ENCODE data around the gene CDK12. TPM values are rescaled to one million over a fixed set of nuclear protein-coding genes. Genes with fewer than 3 reads are reported as not detected.
"Not testable (repeated sequence)": the region's sequence is repeated elsewhere in the genome, so short reads cannot be mapped to it uniquely, and the experiment has no call there.

The CDK12 gene
- total RNA-seq (19.3 and 24.9 TPM in 2 replicates), polyA plus RNA-seq (19.4 and 22.2 TPM in 2 replicates), polyA minus RNA-seq (ENCODE audit: low replicate concordance) (49.8 and 68.2 TPM in 2 replicates)
- 17.2 and 20.2 TPM in 2 replicates for polyA plus RNA-seq (2012)

DNA sequence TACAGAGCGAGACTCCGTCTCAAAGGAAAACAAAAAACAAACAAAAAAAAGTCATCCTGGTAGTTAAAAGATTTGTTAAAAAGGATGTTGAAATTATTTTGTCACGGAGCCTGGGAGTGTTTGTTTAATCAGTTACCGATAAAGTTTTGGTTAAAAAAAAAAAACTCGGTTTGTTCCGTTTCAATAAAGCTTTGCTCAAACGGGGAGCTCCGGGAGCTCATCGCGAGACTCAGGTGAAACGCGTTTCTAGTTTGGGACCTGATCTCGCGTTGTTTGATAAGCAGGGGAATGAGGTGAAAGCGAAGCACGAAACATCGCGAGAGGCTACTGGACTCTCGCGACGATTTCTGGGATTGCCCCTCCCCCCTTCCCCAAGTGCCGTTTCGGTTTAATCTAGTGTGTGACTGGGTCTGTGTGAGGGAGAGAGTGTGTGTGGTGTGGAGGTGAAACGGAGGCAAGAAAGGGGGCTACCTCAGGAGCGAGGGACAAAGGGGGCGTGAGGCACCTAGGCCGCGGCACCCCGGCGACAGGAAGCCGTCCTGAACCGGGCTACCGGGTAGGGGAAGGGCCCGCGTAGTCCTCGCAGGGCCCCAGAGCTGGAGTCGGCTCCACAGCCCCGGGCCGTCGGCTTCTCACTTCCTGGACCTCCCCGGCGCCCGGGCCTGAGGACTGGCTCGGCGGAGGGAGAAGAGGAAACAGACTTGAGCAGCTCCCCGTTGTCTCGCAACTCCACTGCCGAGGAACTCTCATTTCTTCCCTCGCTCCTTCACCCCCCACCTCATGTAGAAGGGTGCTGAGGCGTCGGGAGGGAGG is at the start of gene CDK12:
Gene CDK12, plus strand, starts transcription at position 374 of the 813 bp plus-strand sequence. CDS start 586 bp downstream, outside the sequence.
- Histone ChIP-seq H3K27ac (ENCODE audit: insufficient read depth, low read length) (peak within 1 kb of the TSS; percentile 99), H3K79me2 (ENCODE audit: control insufficient read depth, insufficient read depth, low read length) (peaks cover 44% of the 10 kb centered on the region), H2AFZ (ENCODE audit: low read length) (peak within 1 kb of the TSS; percentile 75), H3K9me3 (ENCODE audit: control insufficient read depth, insufficient read depth, low read depth, low read length) (no peaks in the 10 kb centered on the region), H3K27me3 (ENCODE audit: control insufficient read depth, insufficient read depth, low read length) (no peaks in the 10 kb centered on the region), H3K4me1 (ENCODE audit: control insufficient read depth, extremely low read depth, insufficient read depth, low read length) (no peaks in the 10 kb centered on the region), H4K20me1 (ENCODE audit: control insufficient read depth, extremely low read depth, insufficient read depth, low read length) (peaks cover 2% of the 10 kb centered on the region), H3K4me3 (replicated peaks in 1 of 4; ENCODE audit: control extremely low read depth in 1 of 4, insufficient read depth in 1 of 4, low read depth in 3 of 4, low read length in 4 of 4) (peak within 1 kb of the TSS; percentile 77 to 96 (median 90)), H3K9ac (ENCODE audit: insufficient read depth, low read length) (peak within 1 kb of the TSS; percentile 99), H3K4me2 (ENCODE audit: extremely low read depth, insufficient read depth, low read length) (peak within 1 kb of the TSS; percentile 97), H3K36me3 (ENCODE audit: control insufficient read depth, insufficient read depth, low read length) (no peaks in the 10 kb centered on the region)
- no peak for TF ChIP-seq CTCF (conservative IDR thresholded peaks at IDR 0.05 in 1 of 2, IDR thresholded peaks at IDR 0.05 in 1 of 2; ENCODE audit: low read depth in 1 of 2, low read length in 2 of 2)
- DNase-seq (ENCODE audit: low read depth in 2 of 2): peak; percentile 98 to 100

DNA sequence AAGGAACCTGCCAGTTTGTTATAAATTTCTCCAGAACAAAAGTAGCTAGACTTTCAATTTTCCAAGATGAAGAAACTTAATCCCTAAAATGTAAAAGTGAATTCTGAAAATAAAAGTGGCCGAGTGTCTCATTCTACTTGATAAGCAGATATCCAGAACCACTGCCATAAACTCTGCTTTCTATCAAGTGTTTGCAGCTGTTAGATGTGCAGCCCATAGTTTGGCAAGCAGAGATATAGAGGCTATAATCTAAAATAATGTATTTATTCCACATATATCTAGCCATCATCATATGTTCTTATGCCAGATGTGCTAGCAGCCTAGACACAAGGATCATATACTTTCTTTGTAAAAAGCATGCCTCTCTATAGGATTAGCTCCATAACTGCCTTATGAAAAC is 45.1 kb upstream of the CDK12 start:
- Histone ChIP-seq H3K4me2 (ENCODE audit: extremely low read depth, insufficient read depth, low read length) (no peak overlapping the region), H2AFZ (ENCODE audit: low read length) (no peak overlapping the region), H3K9me3 (ENCODE audit: control insufficient read depth, insufficient read depth, low read depth, low read length) (no peaks in the 10 kb centered on the region), H3K79me2 (ENCODE audit: control insufficient read depth, insufficient read depth, low read length) (no peaks in the 10 kb centered on the region), H3K27me3 (ENCODE audit: control insufficient read depth, insufficient read depth, low read length) (no peaks in the 10 kb centered on the region), H3K9ac (ENCODE audit: insufficient read depth, low read length) (no peak overlapping the region), H3K27ac (ENCODE audit: insufficient read depth, low read length) (no peak overlapping the region), H3K4me1 (ENCODE audit: control insufficient read depth, extremely low read depth, insufficient read depth, low read length) (no peaks in the 10 kb centered on the region), H4K20me1 (ENCODE audit: control insufficient read depth, extremely low read depth, insufficient read depth, low read length) (no peaks in the 10 kb centered on the region), H3K36me3 (ENCODE audit: control insufficient read depth, insufficient read depth, low read length) (peaks cover 8% of the 10 kb centered on the region), H3K4me3 (replicated peaks in 1 of 4; ENCODE audit: control extremely low read depth in 1 of 4, insufficient read depth in 1 of 4, low read depth in 3 of 4, low read length in 4 of 4) (no peak overlapping the region)
- TF ChIP-seq CTCF (conservative IDR thresholded peaks at IDR 0.05 in 1 of 2, IDR thresholded peaks at IDR 0.05 in 1 of 2; ENCODE audit: low read depth in 1 of 2, low read length in 2 of 2) (no peak), EZH2 (IDR thresholded peaks at IDR 0.05; ENCODE audit: low read length, missing control alignments) (no peak)
- DNase-seq (ENCODE audit: low read depth in 2 of 2): no peak

GRCh38 chr17:39429600-39429999 is 31.7 kb upstream of the CDK12 start:
- no peaks in the 10 kb centered on the region for H3K27me3 ChIP-seq (ENCODE audit: control insufficient read depth, insufficient read depth, low read length)
- H3K79me2 ChIP-seq (ENCODE audit: control insufficient read depth, insufficient read depth, low read length): no peaks in the 10 kb centered on the region
- TF ChIP-seq CTCF (conservative IDR thresholded peaks at IDR 0.05 in 1 of 2, IDR thresholded peaks at IDR 0.05 in 1 of 2; ENCODE audit: low read depth in 1 of 2, low read length in 2 of 2): no peak
- no peak for TF ChIP-seq EZH2 (IDR thresholded peaks at IDR 0.05; ENCODE audit: low read length, missing control alignments)
- no peak overlapping the region for H3K4me2 ChIP-seq (ENCODE audit: extremely low read depth, insufficient read depth, low read length)
- no peaks in the 10 kb centered on the region for H4K20me1 ChIP-seq (ENCODE audit: control insufficient read depth, extremely low read depth, insufficient read depth, low read length)
- H2AFZ ChIP-seq (ENCODE audit: low read length): no peak overlapping the region
- H3K4me3 ChIP-seq (replicated peaks in 1 of 4; ENCODE audit: control extremely low read depth in 1 of 4, insufficient read depth in 1 of 4, low read depth in 3 of 4, low read length in 4 of 4): no peak overlapping the region
- DNase-seq (ENCODE audit: low read depth in 2 of 2): no peak
- H3K36me3 ChIP-seq (ENCODE audit: control insufficient read depth, insufficient read depth, low read length): peaks cover 6% of the 10 kb centered on the region
- H3K9me3 ChIP-seq (ENCODE audit: control insufficient read depth, insufficient read depth, low read depth, low read length): no peaks in the 10 kb centered on the region
- H3K4me1 ChIP-seq (ENCODE audit: control insufficient read depth, extremely low read depth, insufficient read depth, low read length): no peaks in the 10 kb centered on the region
- H3K27ac ChIP-seq (ENCODE audit: insufficient read depth, low read length): no peak overlapping the region
- no peak overlapping the region for H3K9ac ChIP-seq (ENCODE audit: insufficient read depth, low read length)

- not testable (repeated sequence) for DNase-seq (ENCODE audit: low read depth in 2 of 2); H3K79me2 ChIP-seq (ENCODE audit: control insufficient read depth, insufficient read depth, low read length); H3K27me3 ChIP-seq (ENCODE audit: control insufficient read depth, insufficient read depth, low read length); H3K27ac ChIP-seq (ENCODE audit: insufficient read depth, low read length); H4K20me1 ChIP-seq (ENCODE audit: control insufficient read depth, extremely low read depth, insufficient read depth, low read length); H3K9ac ChIP-seq (ENCODE audit: insufficient read depth, low read length); H3K4me3 ChIP-seq (replicated peaks in 1 of 4; ENCODE audit: control extremely low read depth in 1 of 4, insufficient read depth in 1 of 4, low read depth in 3 of 4, low read length in 4 of 4); H3K4me1 ChIP-seq (ENCODE audit: control insufficient read depth, extremely low read depth, insufficient read depth, low read length); H2AFZ ChIP-seq (ENCODE audit: low read length); H3K36me3 ChIP-seq (ENCODE audit: control insufficient read depth, insufficient read depth, low read length); H3K9me3 ChIP-seq (ENCODE audit: control insufficient read depth, insufficient read depth, low read depth, low read length); H3K4me2 ChIP-seq (ENCODE audit: extremely low read depth, insufficient read depth, low read length)
Observed at GRCh38 chr17:39439868-39440267, 21.4 kb upstream of the CDK12 start.

All from fibroblast of lung (primary cell).